Gastrocnemius medialis (tissue), 4 donors: Measurements from ENCODE around the gene PERCC1. TPM values are rescaled to one million over a fixed set of nuclear protein-coding genes. Genes with fewer than 3 reads are reported as not detected.
"Not testable (repeated sequence)": the region's sequence is repeated elsewhere in the genome, so short reads cannot be mapped to it uniquely, and the experiment has no call there.

ENCODE experiments used
- ATAC-seq, 2 donors: fragments of 150-250 bp; one replicate each; pipeline ENCODE4 v1.9.1; 2016
- DNase-seq, 2 donors: peaks; one replicate each; pipeline ENCODE4 v3.0.0-alpha.2; 2019
- H3K27ac ChIP-seq, 4 donors: fragments of 200-600 bp; sonication (generic); 1 replicate in 1 of 4; 2 replicates in 3 of 4; pipeline ENCODE4 v1.5.1; 2016 to 2018; ENCODE audit warnings: mild to moderate bottlenecking in 2 of 4, moderate library complexity in 1 of 4
- H3K27me3 ChIP-seq, 3 donors: fragments of 200-600 bp; sonication (generic) in 2 of 3; 1 replicate in 1 of 3; 2 replicates in 2 of 3; pipeline versions ENCODE4 v1.5.1 to v1.6.0; 2016 to 2019; ENCODE audit warnings: mild to moderate bottlenecking in 1 of 3, moderate library complexity in 1 of 3
- H3K36me3 ChIP-seq, 2 donors: fragments of 200-600 bp; sonication (generic) in 1 of 2; one replicate each; pipeline ENCODE4 v1.5.1; 2017 to 2018
- H3K4me1 ChIP-seq, 2 donors: fragments of 200-600 bp; sonication (generic) in 1 of 2; one replicate each; pipeline ENCODE4 v1.5.1; 2016 to 2017; ENCODE audit warnings: mild to moderate bottlenecking in 2 of 2
- H3K4me3 ChIP-seq, 4 donors: fragments of 200-600 bp; sonication (generic) in 3 of 4; 1 replicate in 1 of 4; 2 replicates in 3 of 4; pipeline ENCODE4 v1.5.1; 2016 to 2019; ENCODE audit warnings: mild to moderate bottlenecking in 2 of 4
- H3K9me3 ChIP-seq, 3 donors: fragments of 200-600 bp; sonication (generic) in 2 of 3; 1 replicate in 1 of 3; 2 replicates in 2 of 3; pipeline ENCODE4 v1.5.1; 2016 to 2019
- POLR2A ChIP-seq, 2 donors: fragments of 450-650 bp; IDR thresholded peaks; one replicate each; pipeline ENCODE4 v1.6.1; 2017; ENCODE audit warnings: antibody characterized with exemption in 2 of 2, mild to moderate bottlenecking in 2 of 2, moderate library complexity in 2 of 2
- in situ Hi-C, 4 donors: fragments of 200-750 bp; cut with MboI; loops; one replicate each; pipeline versions ENCODE4 v1.15.0 to v1.8.0; 2017; ENCODE audit warnings: low sequenced_read_pairs in 4 of 4
- intact Hi-C: fragments of 100-400 bp; cut with DNase I; formaldehyde crosslinking; loops from one replicate; pipeline ENCODE4 v1.15.1; 2023; ENCODE audit warnings: low total_unique reads
- total RNA-seq, 4 donors: library from RNA; depleted of rRNA; stranded (reverse); fragments of >200 nt; gene quantifications; one replicate each; pipeline versions ENCODE4 v1.1.0 to v1.2.3, GENCODE V29; 2016
- TF ChIP-seq, protein P1 (sequence below), 5 experiments: fragments of 450-650 bp in 3 of 5; fragments of 200-600 bp in 2 of 5; sonication (generic) in 2 of 5; IDR thresholded peaks in 4 of 5; conservative IDR thresholded peaks in 1 of 5; 1 replicate in 4 of 5; 2 replicates in 1 of 5; pipeline ENCODE4 v1.5.1; 2016 to 2019; ENCODE audit warnings: antibody characterized with exemption in 5 of 5, mild to moderate bottlenecking in 3 of 5, moderate library complexity in 3 of 5

The PERCC1 gene
- total RNA-seq, 4 donors from 2014 or later, result not detected

DNA sequence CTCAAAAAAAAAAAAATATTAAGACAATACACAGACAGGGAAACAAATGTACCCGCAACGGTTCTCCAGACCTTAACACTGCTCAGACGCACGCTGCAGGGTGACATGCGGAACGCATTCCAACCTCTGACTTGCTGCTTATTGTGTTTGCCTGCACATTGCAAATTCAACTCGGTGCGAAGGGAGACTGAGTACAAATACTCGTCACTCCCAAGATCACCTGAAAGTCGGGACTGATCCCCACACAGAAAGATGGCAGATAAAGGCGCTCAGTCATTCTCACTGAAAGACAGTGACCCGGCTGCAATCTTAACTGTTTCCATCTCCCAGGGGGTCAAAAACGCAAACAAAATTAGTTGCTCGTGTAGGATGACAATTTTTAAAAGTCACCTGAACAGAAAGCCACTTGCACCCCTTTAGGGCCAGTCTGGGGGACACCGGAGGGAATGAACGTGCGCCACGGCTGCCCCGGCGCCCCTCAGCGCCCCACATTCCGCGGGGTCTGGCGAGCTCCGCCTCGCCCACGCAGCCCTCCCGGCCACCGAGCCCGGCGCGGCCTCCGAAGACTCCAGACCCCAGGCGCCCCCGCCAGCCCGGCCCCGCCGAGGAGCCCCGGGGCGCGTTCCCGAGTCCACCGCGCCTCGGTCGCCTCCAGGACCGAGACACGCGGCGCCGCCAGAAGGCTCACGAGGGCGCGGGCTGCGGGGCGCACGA lies 43.4 kb downstream of the PERCC1 start:
- DNase-seq, result no peak
- TF ChIP-seq POLR2A (IDR thresholded peaks at IDR 0.05), result no peak
- TF ChIP-seq, protein P1, sequence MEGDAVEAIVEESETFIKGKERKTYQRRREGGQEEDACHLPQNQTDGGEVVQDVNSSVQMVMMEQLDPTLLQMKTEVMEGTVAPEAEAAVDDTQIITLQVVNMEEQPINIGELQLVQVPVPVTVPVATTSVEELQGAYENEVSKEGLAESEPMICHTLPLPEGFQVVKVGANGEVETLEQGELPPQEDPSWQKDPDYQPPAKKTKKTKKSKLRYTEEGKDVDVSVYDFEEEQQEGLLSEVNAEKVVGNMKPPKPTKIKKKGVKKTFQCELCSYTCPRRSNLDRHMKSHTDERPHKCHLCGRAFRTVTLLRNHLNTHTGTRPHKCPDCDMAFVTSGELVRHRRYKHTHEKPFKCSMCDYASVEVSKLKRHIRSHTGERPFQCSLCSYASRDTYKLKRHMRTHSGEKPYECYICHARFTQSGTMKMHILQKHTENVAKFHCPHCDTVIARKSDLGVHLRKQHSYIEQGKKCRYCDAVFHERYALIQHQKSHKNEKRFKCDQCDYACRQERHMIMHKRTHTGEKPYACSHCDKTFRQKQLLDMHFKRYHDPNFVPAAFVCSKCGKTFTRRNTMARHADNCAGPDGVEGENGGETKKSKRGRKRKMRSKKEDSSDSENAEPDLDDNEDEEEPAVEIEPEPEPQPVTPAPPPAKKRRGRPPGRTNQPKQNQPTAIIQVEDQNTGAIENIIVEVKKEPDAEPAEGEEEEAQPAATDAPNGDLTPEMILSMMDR (IDR thresholded peaks at IDR 0.05 in 4 of 5, conservative IDR thresholded peaks at IDR 0.05 in 1 of 5), result no peak
- Histone ChIP-seq H3K9me3 (no peaks in the 10 kb centered on the region), H3K4me1 (peaks cover 14 to 27% of the 10 kb centered on the region in 2 donors), H3K27me3 (no peaks in the 10 kb centered on the region), H3K27ac (peak overlapping the region; percentile 90 to 98 (median 94)), H3K36me3 (no peaks in the 10 kb centered on the region), H3K4me3 (peak overlapping the region; percentile 80 to 100 (median 86))
- no peak for ATAC-seq
- intact Hi-C loops (loop anchor here (2.0 to 10.0 kb wide), 3 partner anchors 53 to 211 kb away; partner anchors contain the start of genes UBE2I and UQCC4), in situ Hi-C loops (no loop called here)

- H3K4me1 ChIP-seq, result peaks cover 14 to 27% of the 10 kb centered on the region in 2 donors
- peak; percentile 93 to 97 for ATAC-seq
- H3K9me3 ChIP-seq, result no peaks in the 10 kb centered on the region
- DNase-seq, result peak; percentile 86 to 91
- peak within 1 kb of the TSS; percentile 90 to 98 (median 94) for H3K27ac ChIP-seq
- in situ Hi-C loops, result no loop called here
- H3K27me3 ChIP-seq, result no peaks in the 10 kb centered on the region
- H3K4me3 ChIP-seq, result peak within 1 kb of the TSS; percentile 80 to 100 (median 86)
- TF ChIP-seq, protein P1 (IDR thresholded peaks at IDR 0.05 in 4 of 5, conservative IDR thresholded peaks at IDR 0.05 in 1 of 5), result peak in 2 of 5 experiments; percentile 21 to 56
- TF ChIP-seq POLR2A (IDR thresholded peaks at IDR 0.05), result peak; percentile 95 to 97
- intact Hi-C loops, result loop anchor here (1.0 to 10.0 kb wide), 6 partner anchors 18 to 210 kb away; partner anchors contain the start of genes CRAMP1, IFT140, TELO2 and UBE2I
- H3K36me3 ChIP-seq, result no peaks in the 10 kb centered on the region
Observed at GRCh38 chr16:1474796-1475551, 44.1 kb downstream of the PERCC1 start, which contains the start of gene CLCN7. TSS of gene CLCN7 (minus strand) at chr16:1475028. CDS start at chr16:1474974, 54 bp downstream.

DNA sequence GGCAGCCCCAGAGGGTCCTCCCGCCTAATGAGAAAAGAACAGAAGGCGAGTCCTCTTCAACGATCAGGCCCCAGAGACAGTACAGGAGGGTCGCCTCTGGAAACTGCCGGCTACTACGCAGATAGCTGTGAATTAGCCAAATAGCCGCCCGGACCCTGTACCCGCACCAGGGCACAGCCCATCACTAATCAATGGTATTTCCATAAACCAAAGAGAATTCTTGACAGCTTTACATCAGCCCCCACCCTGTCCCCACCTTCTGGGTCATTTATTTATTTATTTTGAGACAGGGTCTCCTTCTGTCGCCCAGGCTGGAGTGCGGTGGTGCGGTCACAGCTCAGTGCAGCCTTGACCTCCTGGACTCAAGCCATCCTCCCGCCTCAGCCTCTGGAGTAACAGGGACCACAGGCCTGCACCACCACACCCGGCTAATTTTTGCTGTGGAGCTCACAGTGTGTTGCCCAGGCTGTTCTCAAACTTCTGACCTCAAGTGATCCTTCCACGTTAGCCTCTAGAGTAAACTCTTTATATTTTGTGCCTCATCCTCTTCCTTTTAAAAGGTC lies 44.8 kb downstream of the PERCC1 start:
- no peaks in the 10 kb centered on the region for H3K27me3 ChIP-seq
- no peaks in the 10 kb centered on the region for H3K9me3 ChIP-seq
- TF ChIP-seq, protein P1 (IDR thresholded peaks at IDR 0.05 in 4 of 5, conservative IDR thresholded peaks at IDR 0.05 in 1 of 5), result no peak
- TF ChIP-seq POLR2A (IDR thresholded peaks at IDR 0.05), result no peak
- ATAC-seq, result peak in 1 of 2 donors; percentile 4
- intact Hi-C loops, result loop anchor here (1.0 to 10.0 kb wide), 5 partner anchors 18 to 209 kb away; partner anchors contain the start of genes CRAMP1, IFT140, TELO2 and UQCC4
- H3K4me1 ChIP-seq, result peaks cover 14 to 27% of the 10 kb centered on the region in 2 donors
- peak overlapping the region; percentile 80 to 100 (median 86) for H3K4me3 ChIP-seq
- DNase-seq, result no peak
- in situ Hi-C loops, result no loop called here
- no peaks in the 10 kb centered on the region for H3K36me3 ChIP-seq
- peak overlapping the region; percentile 90 to 98 (median 94) for H3K27ac ChIP-seq

- H3K27ac ChIP-seq, result no peak overlapping the region
- no peaks in the 10 kb centered on the region for H3K27me3 ChIP-seq
- in situ Hi-C loops (no loop called here), intact Hi-C loops (loop anchor here (5.0 to 10.0 kb wide), 2 partner anchors 135 to 208 kb away; partner anchors contain the start of genes CRAMP1 and IFT140)
- TF ChIP-seq, protein P1 (IDR thresholded peaks at IDR 0.05 in 4 of 5, conservative IDR thresholded peaks at IDR 0.05 in 1 of 5), result no peak
- no peak for TF ChIP-seq POLR2A (IDR thresholded peaks at IDR 0.05)
- H3K4me1 ChIP-seq, result peaks cover 14 to 27% of the 10 kb centered on the region in 2 donors
- ATAC-seq (no peak), DNase-seq (no peak)
- H3K4me3 ChIP-seq, result no peak overlapping the region
- no peaks in the 10 kb centered on the region for H3K36me3 ChIP-seq
- H3K9me3 ChIP-seq, result no peaks in the 10 kb centered on the region
Observed at GRCh38 chr16:1477033-1477432, 46.2 kb downstream of the PERCC1 start.

- H3K4me1 ChIP-seq, result peaks cover 3 to 11% of the 10 kb centered on the region in 2 donors
- in situ Hi-C loops, H3K36me3 ChIP-seq, H3K27ac ChIP-seq, H3K4me3 ChIP-seq, ATAC-seq, DNase-seq, H3K9me3 ChIP-seq, H3K27me3 ChIP-seq: not testable (repeated sequence)
- intact Hi-C loops, result loop anchor here (5.0 to 10.0 kb wide), 2 partner anchors 133 to 206 kb away; partner anchors contain the start of genes CRAMP1 and IFT140
Observed at GRCh38 chr16:1478937-1479336, 48.1 kb downstream of the PERCC1 start.
